Measurements from ENCODE around the gene PCNT.

The PCNT gene

GRCh38 chr21:46482846-46483231, 158.9 kb downstream of the PCNT start:
- no peaks in the 10 kb centered on the region for H3K27me3 ChIP-seq (ENCODE audit: control insufficient read depth, low read length)
- H3K36me3 ChIP-seq (ENCODE audit: control insufficient read depth, low read length), result peaks cover 5% of the 10 kb centered on the region; the same call in 1 of the 2 replicates
- no peaks in the 10 kb centered on the region for H4K20me1 ChIP-seq (ENCODE audit: control insufficient read depth, insufficient read depth, low read depth, low read length)
- H3K9me3 ChIP-seq (ENCODE audit: control insufficient read depth, insufficient read depth, low read length), result no peaks in the 10 kb centered on the region
- H3K9me2 ChIP-seq (replicated peaks; ENCODE audit: control insufficient read depth, low read length), result no peaks in the 10 kb centered on the region
- H3F3A ChIP-seq (ENCODE audit: control insufficient read depth, insufficient read depth), result no peaks in the 10 kb centered on the region
- H3K4me1 ChIP-seq (ENCODE audit: control insufficient read depth, low read length), result no peaks in the 10 kb centered on the region
- no peak overlapping the region for H3K4me3 ChIP-seq (ENCODE audit: low read length)
- H3K27ac ChIP-seq (ENCODE audit: low read depth, low read length), result no peak overlapping the region
- no peak overlapping the region for H3K4me2 ChIP-seq (ENCODE audit: low read length)
- no peaks in the 10 kb centered on the region for H3K79me2 ChIP-seq (ENCODE audit: control insufficient read depth, low read length)
- TF ChIP-seq EZH2phosphoT487 (IDR thresholded peaks at IDR 0.05; ENCODE audit: borderline replicate concordance, low read length), result no peak
- TF ChIP-seq CTCF (IDR thresholded peaks at IDR 0.05; ENCODE audit: low read depth, low read length, poor library complexity, severe bottlenecking), result no peak

DNA sequence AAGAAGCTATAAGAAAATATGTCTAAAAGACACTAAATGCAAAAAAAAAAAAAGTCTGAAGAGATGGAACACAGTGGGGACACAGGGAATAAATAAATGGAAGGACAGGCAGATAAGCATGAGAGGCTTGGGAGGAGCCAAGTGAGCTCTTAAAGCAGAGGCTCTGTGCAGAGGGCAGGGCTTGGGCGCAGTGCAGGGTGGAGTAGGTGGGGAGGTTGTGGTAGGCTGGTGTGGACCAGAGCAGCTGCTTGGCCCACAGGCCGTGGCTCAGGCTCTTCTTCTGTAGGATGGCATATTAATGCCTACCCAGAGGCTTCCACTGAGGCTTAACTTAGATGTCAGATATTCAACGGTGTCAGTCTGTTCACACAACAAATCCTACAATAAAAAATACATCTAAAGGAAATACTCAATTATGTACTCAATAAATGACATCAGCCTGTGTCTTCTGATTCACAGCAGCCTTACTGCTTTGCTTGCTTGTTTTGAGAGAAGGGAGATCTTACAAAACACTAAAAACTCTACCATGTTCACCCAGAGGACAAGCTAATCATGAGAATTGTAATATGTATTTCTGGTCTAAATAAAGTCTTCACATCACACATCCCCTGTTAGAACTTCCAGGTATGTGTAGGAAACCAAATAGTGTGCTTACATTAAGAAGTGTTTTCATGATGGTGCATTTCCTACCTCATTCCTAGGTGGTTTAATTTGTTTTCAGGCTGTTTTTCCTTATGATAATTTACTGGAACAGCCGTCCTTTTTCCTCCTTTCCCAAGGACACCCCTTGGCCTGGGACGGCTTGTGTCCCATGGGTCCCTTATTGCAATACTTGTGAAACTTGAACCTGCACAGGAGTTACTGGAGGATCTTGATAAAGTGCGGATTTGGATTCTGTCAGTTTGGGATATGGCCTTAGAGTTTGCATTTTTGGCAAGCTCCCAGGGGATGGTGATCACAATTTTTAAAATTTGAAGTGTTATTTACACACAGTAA, 159.6 kb downstream of the PCNT start:
- Histone ChIP-seq H3F3A (ENCODE audit: control insufficient read depth, insufficient read depth) (no peaks in the 10 kb centered on the region), H3K4me1 (ENCODE audit: control insufficient read depth, low read length) (no peaks in the 10 kb centered on the region), H3K27ac (ENCODE audit: low read depth, low read length) (no peak overlapping the region), H3K27me3 (ENCODE audit: control insufficient read depth, low read length) (no peaks in the 10 kb centered on the region), H3K36me3 (ENCODE audit: control insufficient read depth, low read length) (peaks cover 5% of the 10 kb centered on the region; the same call in 1 of the 2 replicates), H3K79me2 (ENCODE audit: control insufficient read depth, low read length) (no peaks in the 10 kb centered on the region), H3K9me2 (replicated peaks; ENCODE audit: control insufficient read depth, low read length) (no peaks in the 10 kb centered on the region), H3K4me3 (ENCODE audit: low read length) (no peak overlapping the region), H3K4me2 (ENCODE audit: low read length) (no peak overlapping the region), H4K20me1 (ENCODE audit: control insufficient read depth, insufficient read depth, low read depth, low read length) (no peaks in the 10 kb centered on the region), H3K9me3 (ENCODE audit: control insufficient read depth, insufficient read depth, low read length) (no peaks in the 10 kb centered on the region)
- TF ChIP-seq EZH2phosphoT487 (IDR thresholded peaks at IDR 0.05; ENCODE audit: borderline replicate concordance, low read length) (no peak), CTCF (IDR thresholded peaks at IDR 0.05; ENCODE audit: low read depth, low read length, poor library complexity, severe bottlenecking) (no peak)

DNA sequence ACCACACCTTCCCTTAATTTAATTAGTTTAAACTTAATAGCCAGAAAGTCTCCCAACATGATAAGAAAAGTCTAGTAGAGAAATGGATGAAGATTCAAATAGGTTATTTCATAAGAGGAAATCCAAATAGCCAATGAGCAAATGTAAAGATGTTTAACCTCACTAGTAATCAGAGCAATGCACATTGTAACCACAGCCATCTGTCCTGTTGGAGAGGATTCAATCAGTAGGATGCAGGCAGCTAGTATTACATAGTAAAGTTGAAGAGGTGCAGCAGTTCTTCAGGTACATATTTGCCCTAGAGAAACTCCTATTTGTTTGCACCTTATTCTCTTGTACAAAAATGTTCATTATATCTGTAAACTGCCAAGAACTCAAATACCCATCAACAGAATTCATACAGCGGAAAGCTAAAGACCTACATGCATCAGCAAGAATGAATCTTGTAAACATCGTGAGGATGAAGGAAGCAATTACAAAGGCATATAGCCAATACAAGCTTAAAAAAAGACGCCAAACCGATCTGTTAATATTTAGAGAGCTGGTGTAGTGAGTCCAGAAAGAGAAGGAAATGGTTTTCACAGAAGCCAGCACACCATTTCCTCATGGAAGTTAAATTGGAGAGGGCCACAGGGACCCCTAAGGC, 162.6 kb downstream of the PCNT start:
- Histone ChIP-seq H3K27ac (ENCODE audit: low read depth, low read length) (no peak overlapping the region), H3K9me3 (ENCODE audit: control insufficient read depth, insufficient read depth, low read length) (no peaks in the 10 kb centered on the region), H3K79me2 (ENCODE audit: control insufficient read depth, low read length) (no peaks in the 10 kb centered on the region), H3K4me3 (ENCODE audit: low read length) (no peak overlapping the region), H3K36me3 (ENCODE audit: control insufficient read depth, low read length) (peaks cover 8% of the 10 kb centered on the region; the same call in 1 of the 2 replicates), H3F3A (ENCODE audit: control insufficient read depth, insufficient read depth) (no peaks in the 10 kb centered on the region), H3K9me2 (replicated peaks; ENCODE audit: control insufficient read depth, low read length) (no peaks in the 10 kb centered on the region), H3K4me1 (ENCODE audit: control insufficient read depth, low read length) (no peaks in the 10 kb centered on the region), H3K4me2 (ENCODE audit: low read length) (no peak overlapping the region), H3K27me3 (ENCODE audit: control insufficient read depth, low read length) (no peaks in the 10 kb centered on the region), H4K20me1 (ENCODE audit: control insufficient read depth, insufficient read depth, low read depth, low read length) (no peaks in the 10 kb centered on the region)
- TF ChIP-seq CTCF (IDR thresholded peaks at IDR 0.05; ENCODE audit: low read depth, low read length, poor library complexity, severe bottlenecking), result no peak
- TF ChIP-seq EZH2phosphoT487 (IDR thresholded peaks at IDR 0.05; ENCODE audit: borderline replicate concordance, low read length), result no peak

Data from DOHH2 (cell line).